ENCODE measurements around the gene SERPINE2.

The SERPINE2 gene

DNA sequence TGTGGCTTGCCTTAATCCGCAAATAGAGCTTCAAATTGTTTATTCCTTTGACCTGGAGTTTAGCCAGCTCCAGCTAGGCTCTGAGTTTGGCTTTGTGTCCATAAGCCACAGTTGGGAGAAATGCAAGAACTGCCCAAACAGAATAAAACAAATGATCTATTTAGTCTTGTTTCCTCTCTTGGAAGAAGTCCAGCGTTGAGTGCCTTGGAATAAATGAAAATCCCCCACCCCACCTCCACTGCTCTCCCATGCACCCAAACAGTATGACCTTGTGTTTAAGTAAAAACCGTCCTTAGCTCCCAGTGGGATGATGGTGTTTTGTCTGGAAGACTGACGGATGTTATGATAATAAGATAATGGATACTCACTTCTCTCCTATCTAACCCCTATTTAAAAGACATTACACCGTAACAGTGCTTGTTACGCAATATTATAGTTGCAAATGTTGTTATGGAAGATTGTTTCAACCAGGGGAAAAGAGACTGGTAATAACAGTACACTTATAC is 3.2 kb upstream of the SERPINE2 start:
- no peak for DNase-seq

DNA sequence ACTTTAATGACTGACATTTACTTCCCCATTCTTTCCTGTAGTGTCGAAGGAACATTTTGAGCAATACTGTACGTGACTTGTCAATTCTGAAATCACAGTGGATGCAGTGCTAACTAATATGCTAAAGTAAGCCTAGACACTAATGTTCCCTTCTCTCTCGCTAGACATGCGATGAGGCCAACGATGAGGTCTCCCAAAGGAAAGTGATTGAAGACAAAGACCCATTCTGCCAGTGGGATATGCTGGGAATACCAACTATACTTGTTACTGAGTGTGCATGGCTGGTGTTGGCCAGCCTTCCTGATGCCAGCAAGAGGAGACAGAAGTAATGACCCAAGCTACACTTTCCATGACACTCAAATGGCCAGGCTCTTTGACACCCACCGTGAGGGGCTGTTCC is 2.5 kb upstream of the SERPINE2 start:
- no peak for DNase-seq

GRCh38 chr2:224040753-224041152 is 1.7 kb upstream of the SERPINE2 start:
- DNase-seq, result no peak

- no peak for DNase-seq
Observed at GRCh38 chr2:224039770-224040440, 819 bp upstream of the SERPINE2 start.

DNA sequence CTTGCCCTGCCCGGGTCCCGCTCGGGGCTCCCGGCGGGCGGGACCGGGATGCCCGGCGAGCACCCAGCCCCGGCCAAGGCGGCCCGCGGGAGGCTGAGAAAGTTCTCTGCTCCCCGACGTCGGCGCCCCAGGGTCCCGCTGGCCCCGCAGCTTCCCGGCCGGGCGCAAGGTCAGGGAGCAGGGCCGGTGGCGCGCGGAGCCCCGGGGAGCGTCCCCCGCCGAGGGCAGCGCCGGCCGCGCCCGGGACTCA is 331 bp downstream of the SERPINE2 start:
- no peak for DNase-seq

DNA sequence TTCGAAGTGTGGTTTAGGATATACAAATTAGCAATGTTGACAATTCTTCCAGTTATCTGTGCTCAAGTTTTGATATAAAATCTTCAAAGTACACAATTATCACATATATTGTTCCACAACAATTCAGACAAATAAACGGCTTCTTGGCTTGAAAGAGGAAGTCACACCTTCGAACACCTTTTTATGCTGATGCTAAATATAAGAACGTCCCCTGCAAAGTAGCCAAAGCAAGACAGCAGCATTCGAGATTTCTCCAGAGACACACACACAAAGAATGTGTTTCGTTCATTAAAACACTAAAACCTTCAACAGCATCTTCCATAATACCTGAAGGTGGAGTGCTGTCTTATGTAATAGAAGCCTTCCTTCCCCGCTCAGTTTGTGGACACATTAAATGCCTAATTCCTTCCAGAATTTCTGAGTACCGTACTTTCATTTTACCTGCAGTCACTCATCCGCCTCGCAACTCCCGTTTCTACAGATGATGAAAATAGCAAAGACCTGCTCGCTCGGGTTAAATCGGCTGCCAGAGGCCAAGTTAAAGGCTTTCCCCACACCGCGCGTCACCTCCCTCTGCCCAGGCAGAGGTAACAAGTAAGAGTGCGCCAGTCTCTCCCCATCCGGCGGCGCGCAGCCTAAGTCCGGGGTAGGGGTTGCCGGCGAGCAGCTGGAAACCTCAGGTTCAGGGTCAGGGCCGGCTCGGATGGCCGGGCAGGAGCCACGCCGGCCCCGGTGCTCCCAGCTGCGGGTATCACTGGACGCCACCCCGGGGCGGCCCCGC is 847 bp downstream of the SERPINE2 start:
- DNase-seq, result peak in 1 of 2 donors; percentile 5

- DNase-seq, result no peak
Observed at GRCh38 chr2:224036731-224037361, 2.2 kb downstream of the SERPINE2 start.

- no peak for DNase-seq
Observed at GRCh38 chr2:224034017-224034416, 5.1 kb downstream of the SERPINE2 start.

GRCh38 chr2:224033601-224034000 is 5.5 kb downstream of the SERPINE2 start:
- DNase-seq, result peak in 1 of 2 donors; percentile 16

GRCh38 chr2:224032283-224032682 is 6.8 kb downstream of the SERPINE2 start:
- no peak for DNase-seq

GRCh38 chr2:224031358-224031970 is 7.6 kb downstream of the SERPINE2 start:
- DNase-seq, result no peak

DNA sequence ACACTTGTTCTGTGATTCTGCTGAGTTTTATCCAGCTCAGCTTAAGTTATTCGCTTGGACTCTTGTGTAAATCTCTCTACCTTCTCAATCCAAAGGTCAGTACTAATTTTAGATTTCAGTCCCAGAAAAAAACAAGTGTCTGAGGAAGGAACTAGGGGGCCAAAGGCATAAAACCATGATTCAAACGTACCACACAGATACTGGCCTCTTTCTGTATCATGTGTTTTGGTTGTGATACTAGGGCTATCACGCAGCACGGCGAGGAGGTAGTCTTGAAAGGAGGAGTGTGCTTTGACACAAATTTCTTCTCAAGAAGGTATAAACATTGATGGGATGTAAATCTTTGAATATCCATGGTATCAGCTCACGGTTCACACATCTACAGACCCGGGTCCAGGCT is 8.3 kb downstream of the SERPINE2 start:
- no peak for DNase-seq

- DNase-seq, result no peak
Observed at GRCh38 chr2:224029876-224030275, 9.2 kb downstream of the SERPINE2 start.

DNA sequence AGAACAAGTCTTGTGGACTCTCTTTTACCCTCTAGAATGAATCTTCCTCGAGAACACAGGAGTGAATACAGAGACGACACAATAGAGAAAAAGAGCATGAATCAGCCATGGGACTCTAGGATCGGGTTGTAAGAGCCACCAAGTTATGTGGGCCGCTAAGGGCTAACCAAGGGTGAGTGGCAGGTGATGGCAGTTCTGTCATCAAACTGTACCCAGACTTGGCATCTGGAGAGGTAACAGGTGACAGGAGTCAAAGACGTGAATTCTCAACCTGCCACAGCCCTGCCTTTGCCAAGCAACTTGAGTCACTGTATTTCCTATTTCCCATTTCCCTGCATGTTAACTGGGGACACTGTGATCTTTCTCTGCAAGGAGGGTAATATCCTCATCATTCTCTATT is 11.2 kb downstream of the SERPINE2 start:
- no peak for DNase-seq

DNA sequence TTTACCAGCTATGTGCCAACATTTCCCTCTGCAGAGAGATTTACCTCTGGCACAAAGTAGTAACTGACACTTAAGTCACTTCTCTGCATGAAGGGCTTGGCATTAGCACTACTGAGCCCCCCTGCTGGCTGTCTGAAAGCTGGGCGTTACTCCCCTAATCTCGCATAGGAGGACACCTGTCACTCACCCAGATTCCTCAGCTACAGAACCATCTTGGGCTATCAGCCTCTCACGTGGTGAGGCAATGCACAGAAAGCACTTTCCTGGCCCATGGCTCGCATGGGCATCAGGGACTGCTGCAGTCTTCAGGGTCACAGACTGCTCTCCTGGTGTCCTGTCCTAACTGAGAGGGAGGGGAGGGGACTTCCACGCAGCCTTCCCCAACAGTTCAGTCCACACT is 12.0 kb downstream of the SERPINE2 start:
- no peak for DNase-seq

DNA sequence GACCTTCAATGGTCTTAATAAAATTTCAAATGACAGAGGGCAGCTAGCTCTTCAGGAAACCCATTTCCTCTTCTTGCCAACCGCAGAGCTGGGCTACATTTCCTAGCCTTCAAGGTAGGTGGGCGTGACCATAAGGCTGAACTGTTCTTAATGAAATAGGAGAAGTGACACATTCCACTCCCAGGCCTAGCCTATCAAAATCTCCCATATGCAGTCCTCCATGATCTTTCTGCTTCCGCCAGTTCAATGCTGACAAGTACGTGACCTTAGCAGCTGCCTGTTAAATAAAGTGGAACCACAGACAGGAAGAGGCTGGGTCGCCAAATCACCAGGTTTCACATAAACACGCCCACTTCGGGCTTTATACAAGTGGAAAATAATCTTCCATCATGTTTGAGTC is 13.2 kb downstream of the SERPINE2 start:
- peak; percentile 92 to 95 for DNase-seq

GRCh38 chr2:224024270-224024669 is 14.8 kb downstream of the SERPINE2 start:
- DNase-seq, result no peak

DNA sequence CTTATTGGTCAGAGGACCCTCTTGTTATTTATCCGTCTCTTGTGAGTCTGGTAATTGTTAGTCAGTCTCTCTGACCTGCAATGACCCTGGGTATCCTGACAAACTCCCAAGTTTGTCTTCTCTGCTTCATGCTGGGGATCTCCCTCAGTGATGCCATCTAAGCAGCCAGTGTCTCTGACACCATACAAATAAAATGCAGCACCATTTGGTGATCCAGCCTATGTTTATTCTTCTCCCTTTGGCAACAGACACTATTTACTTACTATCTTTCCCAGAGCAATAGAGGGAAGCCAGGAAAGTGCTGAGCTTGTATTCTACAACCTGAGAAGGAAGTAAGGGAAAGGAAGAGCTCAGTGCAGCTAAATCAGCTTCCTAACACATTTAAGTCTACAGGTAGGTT is 15.9 kb downstream of the SERPINE2 start:
- no peak for DNase-seq

- no peak for DNase-seq
Observed at GRCh38 chr2:224022486-224022885, 16.6 kb downstream of the SERPINE2 start.

DNA sequence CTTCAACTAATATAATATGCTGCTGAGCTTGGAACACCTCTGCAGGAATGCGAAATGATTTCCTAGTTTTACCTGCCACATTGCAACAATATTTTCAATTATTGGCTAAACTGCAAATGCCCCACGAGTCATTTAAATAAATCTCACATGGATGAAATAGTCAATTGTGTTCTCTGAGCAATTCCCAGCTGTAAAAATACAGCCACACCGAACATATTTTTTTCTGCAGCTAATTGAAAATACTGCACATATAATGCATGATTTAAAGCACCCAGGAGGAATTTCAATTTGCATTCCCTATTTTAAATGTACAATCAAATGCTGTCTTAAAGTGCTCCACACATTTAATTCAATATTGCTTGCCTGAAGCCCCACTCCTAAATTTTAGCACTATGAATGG is 18.6 kb downstream of the SERPINE2 start:
- no peak for DNase-seq

- DNase-seq, result no peak
Observed at GRCh38 chr2:224017957-224018356, 21.1 kb downstream of the SERPINE2 start.

DNA sequence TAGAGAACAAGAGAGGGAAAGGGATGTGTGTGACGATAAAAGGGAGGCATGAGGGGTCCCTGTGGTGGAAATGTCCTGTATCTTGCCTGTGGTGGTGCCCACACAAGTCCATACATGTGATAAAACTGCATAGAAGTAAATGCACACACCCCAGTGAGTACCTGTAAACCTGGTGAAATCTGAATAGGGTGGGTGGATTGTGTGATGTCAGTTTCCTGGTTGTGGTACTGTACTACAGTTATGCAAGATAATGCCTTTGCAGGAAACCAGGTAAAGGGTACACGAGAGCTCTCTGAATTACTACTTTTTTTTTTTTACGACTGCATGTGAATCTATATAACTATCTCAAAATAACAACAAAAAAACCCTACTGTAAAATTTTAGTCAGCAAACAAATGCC is 22.1 kb downstream of the SERPINE2 start:
- DNase-seq, result no peak

- no peak for DNase-seq
Observed at GRCh38 chr2:224014336-224014735, 24.8 kb downstream of the SERPINE2 start.

DNA sequence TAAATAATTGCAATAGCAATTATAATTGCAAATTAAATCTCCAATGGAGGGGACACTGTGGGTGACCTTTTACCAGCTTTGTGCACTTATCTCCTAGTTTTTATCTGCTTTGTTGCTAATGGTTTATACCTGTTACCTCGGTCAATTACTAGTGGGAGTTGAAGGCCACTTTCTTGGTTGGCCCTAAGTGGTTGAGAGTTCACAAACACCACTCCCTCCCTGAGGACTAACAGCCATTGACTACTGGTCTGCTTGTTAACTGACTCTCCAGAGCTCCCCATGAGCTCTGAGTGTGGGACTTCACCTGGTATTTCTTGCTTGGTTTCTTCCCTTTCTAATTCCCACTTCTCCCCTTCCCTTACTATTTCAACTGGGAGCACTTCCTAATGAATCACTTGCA is 27.2 kb downstream of the SERPINE2 start:
- no peak for DNase-seq

All from inflammatory macrophage (primary cell).